Neural crest cell (in vitro differentiated cells): ENCODE results near the gene ACADSB. TPM values are rescaled to one million over a fixed set of nuclear protein-coding genes. Genes with fewer than 3 reads are reported as not detected.

Source experiments
- DNase-seq: peaks from one replicate; pipeline ENCODE4 v3.0.0; 2021; ENCODE audit warnings: low read depth, mixed read lengths, low spot score
- H3K27ac Mint-ChIP-seq: one replicate; pipeline ENCODE4 v1.8.0; 2021; ENCODE audit warnings: mild to moderate bottlenecking, mixed read lengths; ENCODE audit not compliant: unreplicated experiment
- H3K27me3 Mint-ChIP-seq: 2 replicates; pipeline ENCODE4 v1.8.0; 2021; ENCODE audit warnings: low read depth, mild to moderate bottlenecking, mixed read lengths
- H3K36me3 Mint-ChIP-seq: 2 replicates; pipeline ENCODE4 v1.8.0; 2021; ENCODE audit warnings: low read depth, mild to moderate bottlenecking, mixed read lengths
- H3K4me1 Mint-ChIP-seq: 2 replicates; pipeline ENCODE4 v1.8.0; 2021; ENCODE audit warnings: mixed read lengths
- H3K4me3 Mint-ChIP-seq: one replicate; pipeline ENCODE4 v1.8.0; 2021; ENCODE audit warnings: mild to moderate bottlenecking, mixed read lengths
- H3K9me3 Mint-ChIP-seq: 2 replicates; pipeline ENCODE4 v1.8.0; 2021; ENCODE audit warnings: mixed read lengths
- total RNA-seq: library from RNA; stranded (reverse); gene quantifications from 2 replicates; pipeline ENCODE4 v1.2.1, GENCODE V29; 2021
- TF ChIP-seq, protein P1 (sequence below): fragments of 200-600 bp; sonication (generic); conservative IDR thresholded peaks from 2 replicates; pipeline ENCODE4 v1.5.0; 2021; ENCODE audit warnings: antibody characterized with exemption, mild to moderate bottlenecking

ACADSB gene
- total RNA-seq, 1 donor from 2014 or later, result 17.2 TPM

DNA sequence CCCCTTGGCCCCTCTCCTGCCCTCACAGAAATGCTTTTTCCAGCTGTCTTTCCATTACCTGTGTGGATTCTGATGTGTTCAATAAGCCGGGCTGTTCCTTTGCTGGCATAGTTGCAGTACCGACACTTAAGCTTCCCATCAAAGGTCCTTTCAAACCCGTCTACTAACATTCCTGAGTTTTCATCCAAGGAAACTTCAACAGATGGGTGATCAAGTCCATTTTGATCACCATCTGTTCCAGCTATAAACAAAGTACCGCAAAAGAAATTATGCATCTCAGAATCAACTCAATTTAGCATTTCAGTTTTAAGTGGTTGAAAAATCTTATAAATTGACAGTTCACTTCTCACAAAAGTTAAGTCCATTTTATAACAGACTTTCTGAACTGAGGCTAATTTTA, 12.9 kb upstream of the ACADSB start:
- no peaks in the 10 kb centered on the region for H3K27me3 Mint-ChIP-seq
- TF ChIP-seq, protein P1, sequence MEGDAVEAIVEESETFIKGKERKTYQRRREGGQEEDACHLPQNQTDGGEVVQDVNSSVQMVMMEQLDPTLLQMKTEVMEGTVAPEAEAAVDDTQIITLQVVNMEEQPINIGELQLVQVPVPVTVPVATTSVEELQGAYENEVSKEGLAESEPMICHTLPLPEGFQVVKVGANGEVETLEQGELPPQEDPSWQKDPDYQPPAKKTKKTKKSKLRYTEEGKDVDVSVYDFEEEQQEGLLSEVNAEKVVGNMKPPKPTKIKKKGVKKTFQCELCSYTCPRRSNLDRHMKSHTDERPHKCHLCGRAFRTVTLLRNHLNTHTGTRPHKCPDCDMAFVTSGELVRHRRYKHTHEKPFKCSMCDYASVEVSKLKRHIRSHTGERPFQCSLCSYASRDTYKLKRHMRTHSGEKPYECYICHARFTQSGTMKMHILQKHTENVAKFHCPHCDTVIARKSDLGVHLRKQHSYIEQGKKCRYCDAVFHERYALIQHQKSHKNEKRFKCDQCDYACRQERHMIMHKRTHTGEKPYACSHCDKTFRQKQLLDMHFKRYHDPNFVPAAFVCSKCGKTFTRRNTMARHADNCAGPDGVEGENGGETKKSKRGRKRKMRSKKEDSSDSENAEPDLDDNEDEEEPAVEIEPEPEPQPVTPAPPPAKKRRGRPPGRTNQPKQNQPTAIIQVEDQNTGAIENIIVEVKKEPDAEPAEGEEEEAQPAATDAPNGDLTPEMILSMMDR, result no peak

GRCh38 chr10:122997864-122998263, 10.9 kb upstream of the ACADSB start:
- Mint-ChIP-seq H3K9me3 (no peaks in the 10 kb centered on the region), H3K27me3 (no peaks in the 10 kb centered on the region), H3K4me3 (no peak overlapping the region), H3K4me1 (peaks cover 7% of the 10 kb centered on the region), H3K36me3 (peaks cover 5% of the 10 kb centered on the region), H3K27ac (peak overlapping the region; percentile 35)
- TF ChIP-seq, protein P1, result no peak
- no peak for DNase-seq

More for the DNA sequence above, 12.9 kb upstream of the ACADSB start:
- Mint-ChIP-seq H3K27ac (no peak overlapping the region), H3K9me3 (no peaks in the 10 kb centered on the region), H3K4me3 (no peak overlapping the region), H3K36me3 (peaks cover 5% of the 10 kb centered on the region), H3K4me1 (peaks cover 7% of the 10 kb centered on the region)
- no peak for DNase-seq

DNA sequence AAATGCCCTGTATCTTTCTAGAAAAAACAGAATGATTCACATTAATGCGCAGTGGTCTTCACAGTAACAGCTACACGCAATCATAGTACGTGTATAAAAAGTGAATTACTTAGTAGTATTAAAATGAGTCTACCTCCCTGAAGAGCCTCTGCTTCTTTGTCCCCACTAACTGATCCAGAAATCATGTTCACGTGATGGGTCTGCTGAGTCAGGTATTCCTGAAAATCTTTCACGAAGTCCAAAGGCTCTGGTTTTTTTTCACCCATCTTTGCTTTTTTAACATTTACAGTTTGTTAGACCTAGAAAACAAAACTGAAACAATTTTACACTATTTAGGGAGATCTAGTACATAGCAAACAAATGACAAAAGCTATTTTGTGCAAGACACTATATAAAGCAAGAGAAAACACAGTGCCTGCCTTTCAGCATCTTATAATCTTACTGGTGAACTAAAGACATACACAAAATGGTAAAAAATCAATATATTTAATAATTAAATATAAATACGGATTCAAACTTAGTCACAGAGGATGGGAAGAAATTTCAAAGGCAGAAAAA, 10.4 kb upstream of the ACADSB start:
- H3K9me3 Mint-ChIP-seq, result no peaks in the 10 kb centered on the region
- no peaks in the 10 kb centered on the region for H3K27me3 Mint-ChIP-seq
- DNase-seq, result no peak
- peak overlapping the region; percentile 35 for H3K27ac Mint-ChIP-seq
- H3K4me1 Mint-ChIP-seq, result peaks cover 7% of the 10 kb centered on the region
- H3K36me3 Mint-ChIP-seq, result peaks cover 5% of the 10 kb centered on the region
- H3K4me3 Mint-ChIP-seq, result no peak overlapping the region
- TF ChIP-seq, protein P1, result no peak

- H3K4me1 Mint-ChIP-seq, result peaks cover 7% of the 10 kb centered on the region
- H3K36me3 Mint-ChIP-seq, result peaks cover 4% of the 10 kb centered on the region
- no peak overlapping the region for H3K27ac Mint-ChIP-seq
- H3K9me3 Mint-ChIP-seq, result no peaks in the 10 kb centered on the region
- no peaks in the 10 kb centered on the region for H3K27me3 Mint-ChIP-seq
- DNase-seq, result no peak
- no peak overlapping the region for H3K4me3 Mint-ChIP-seq
- TF ChIP-seq, protein P1, result no peak
Observed at GRCh38 chr10:122998934-122999333, 9.9 kb upstream of the ACADSB start.

DNA sequence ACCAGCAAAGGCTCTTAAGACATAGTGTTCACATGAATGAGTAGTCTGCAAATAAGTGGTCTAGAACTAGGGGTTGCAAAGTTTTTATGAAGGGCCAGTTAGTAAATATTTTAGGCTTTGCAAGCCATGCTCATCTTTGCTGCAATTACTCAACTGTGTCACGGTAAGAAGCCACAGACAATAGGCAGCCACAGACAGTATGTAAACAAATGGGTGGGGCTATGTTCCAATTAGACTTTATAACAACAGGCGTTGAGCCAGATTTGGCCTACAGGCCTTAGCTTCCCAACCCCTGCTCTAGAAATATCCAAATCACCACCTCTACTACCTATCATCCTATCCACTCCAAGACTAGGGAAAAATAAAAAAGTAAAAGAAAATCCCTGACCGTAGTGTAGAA, 9.5 kb upstream of the ACADSB start:
- Mint-ChIP-seq H3K9me3 (no peaks in the 10 kb centered on the region), H3K36me3 (peaks cover 2% of the 10 kb centered on the region), H3K4me3 (no peak overlapping the region), H3K27me3 (no peaks in the 10 kb centered on the region), H3K27ac (peak overlapping the region; percentile 35), H3K4me1 (peaks cover 7% of the 10 kb centered on the region)
- DNase-seq, result no peak
- TF ChIP-seq, protein P1, result no peak

GRCh38 chr10:123000155-123000554, 8.7 kb upstream of the ACADSB start:
- Mint-ChIP-seq H3K36me3 (peaks cover 2% of the 10 kb centered on the region), H3K27ac (no peak overlapping the region), H3K27me3 (no peaks in the 10 kb centered on the region), H3K9me3 (no peaks in the 10 kb centered on the region), H3K4me3 (no peak overlapping the region), H3K4me1 (peaks cover 7% of the 10 kb centered on the region)
- TF ChIP-seq, protein P1, result no peak
- no peak for DNase-seq
